Lung (tissue), 12 donors: ENCODE measurements around the gene SSRP1. TPM values are rescaled to one million over a fixed set of nuclear protein-coding genes. Genes with fewer than 3 reads are reported as not detected.
A peak's percentile ranks its signal among the peaks of the same experiment; 100 is the strongest.

Source experiments
- ATAC-seq: fragments of 200-7000 bp; cut with Tn5 transposase; one replicate; pipeline ENCODE4 v1.9.1; 2020; ENCODE audit warnings: moderate number of reproducible peaks; ENCODE audit not compliant: insufficient read depth, low FRiP score
- DNase-seq, 3 donors: peaks; one replicate each; pipeline ENCODE4 v3.0.0-alpha.2; 2013 to 2017
- H3K27ac ChIP-seq, 2 donors: one replicate each; pipeline ENCODE4 v1.5.1; 2013; ENCODE audit warnings: mild to moderate bottlenecking in 2 of 2, moderate library complexity in 2 of 2, control low read depth in 1 of 2, inconsistent platforms in 1 of 2, low read depth in 1 of 2, low read length in 1 of 2
- H3K27me3 ChIP-seq, 3 donors: one replicate each; pipeline ENCODE4 v1.5.1; 2013; ENCODE audit warnings: low read length in 2 of 3; ENCODE audit not compliant: control insufficient read depth in 3 of 3, insufficient read depth in 3 of 3
- H3K36me3 ChIP-seq, 4 donors: one replicate each; pipeline ENCODE4 v1.5.1; 2013; ENCODE audit warnings: low read length in 4 of 4, mild to moderate bottlenecking in 1 of 4, moderate library complexity in 1 of 4; ENCODE audit not compliant: control insufficient read depth in 4 of 4, insufficient read depth in 4 of 4
- H3K4me1 ChIP-seq, 5 donors: one replicate each; pipeline ENCODE4 v1.5.1; 2013; ENCODE audit warnings: low read length in 5 of 5, mild to moderate bottlenecking in 2 of 5, moderate library complexity in 1 of 5; ENCODE audit not compliant: control insufficient read depth in 5 of 5, insufficient read depth in 5 of 5
- H3K4me3 ChIP-seq: one replicate; pipeline ENCODE4 v1.5.1; 2013; ENCODE audit warnings: mild to moderate bottlenecking, control low read depth, moderate library complexity
- H3K9ac ChIP-seq, 2 donors: one replicate each; pipeline ENCODE4 v1.5.1; 2013; ENCODE audit warnings: low read length in 2 of 2, control low read depth in 1 of 2; ENCODE audit not compliant: insufficient read depth in 1 of 2
- H3K9me3 ChIP-seq, 4 donors: one replicate each; pipeline ENCODE4 v1.5.1; 2013; ENCODE audit warnings: low read length in 3 of 4, mild to moderate bottlenecking in 1 of 4, moderate library complexity in 1 of 4; ENCODE audit not compliant: control insufficient read depth in 4 of 4, insufficient read depth in 3 of 4
- CTCF ChIP-seq: IDR thresholded peaks from 2 replicates; pipeline ENCODE4 v1.5.1; 2012; ENCODE audit warnings: mild to moderate bottlenecking; ENCODE audit errors: control extremely low read depth, extremely low read depth
- WGBS, 2 donors: extraction: QIAGEN DNeasy Blood & Tissue Kit; methylation state at CpG; one replicate each; pipeline ENCODE4 v1.1.7; 2013; 5-methylcytosine and 5-hydroxymethylcytosine counted together
- polyA plus RNA-seq, 2 donors: library from polyadenylated mRNA; stranded (reverse); fragments of 200-250 nt; gene quantifications; one replicate each; pipeline ENCODE4 v1.2.1, GENCODE V29; 2013
- total RNA-seq, 2 donors: library from RNA; depleted of rRNA in 1 of 2; stranded (reverse); fragments of >200 nt in 1 of 2; gene quantifications; one replicate each; pipeline ENCODE4 v1.2.1, GENCODE V29; 2014 to 2021
- donor health status: control.
- donor health status: control.
- donor health status: Bipolar disorder and iron deficiency.
- donor health status: healthy.
- donor health status: DM: yes; HTN: yes; CAD: no.

The SSRP1 gene
- total and polyA plus RNA-seq, 4 donors = 37.1 to 76.9 (median 64.6) TPM

DNA sequence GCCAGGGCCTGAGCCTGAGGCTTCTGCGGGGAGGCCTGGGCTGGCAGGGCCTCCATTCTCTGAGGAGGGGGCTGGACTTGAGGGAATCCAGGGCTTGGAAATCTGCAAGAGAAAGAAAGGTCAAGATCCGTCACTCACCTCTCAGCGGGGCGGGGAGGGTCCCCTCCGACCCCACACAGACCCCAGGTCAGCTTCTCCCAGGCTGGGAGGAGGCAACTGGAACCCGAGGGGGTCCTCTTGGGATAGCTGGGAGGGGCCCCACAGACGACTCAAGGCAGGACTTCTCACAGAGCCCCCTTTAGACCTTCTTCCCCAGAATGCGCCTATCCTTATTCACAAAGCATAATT, 21.9 kb downstream of the SSRP1 start:
- Histone ChIP-seq H3K9ac (no peak overlapping the region), H3K4me3 (no peak overlapping the region), H3K4me1 (peaks cover 3 to 63% (median 41%) of the 10 kb centered on the region in 5 donors), H3K9me3 (no peaks in the 10 kb centered on the region), H3K36me3 (peaks cover 0 to 65% (median 54%) of the 10 kb centered on the region in 4 donors), H3K27ac (no peak overlapping the region), H3K27me3 (no peaks in the 10 kb centered on the region)
- DNase-seq = no peak
- no peak for ATAC-seq
- 86 to 87% methylated on average over 8 of the region's 8 CpGs for WGBS, 2 donors
- no peak for TF ChIP-seq CTCF

DNA sequence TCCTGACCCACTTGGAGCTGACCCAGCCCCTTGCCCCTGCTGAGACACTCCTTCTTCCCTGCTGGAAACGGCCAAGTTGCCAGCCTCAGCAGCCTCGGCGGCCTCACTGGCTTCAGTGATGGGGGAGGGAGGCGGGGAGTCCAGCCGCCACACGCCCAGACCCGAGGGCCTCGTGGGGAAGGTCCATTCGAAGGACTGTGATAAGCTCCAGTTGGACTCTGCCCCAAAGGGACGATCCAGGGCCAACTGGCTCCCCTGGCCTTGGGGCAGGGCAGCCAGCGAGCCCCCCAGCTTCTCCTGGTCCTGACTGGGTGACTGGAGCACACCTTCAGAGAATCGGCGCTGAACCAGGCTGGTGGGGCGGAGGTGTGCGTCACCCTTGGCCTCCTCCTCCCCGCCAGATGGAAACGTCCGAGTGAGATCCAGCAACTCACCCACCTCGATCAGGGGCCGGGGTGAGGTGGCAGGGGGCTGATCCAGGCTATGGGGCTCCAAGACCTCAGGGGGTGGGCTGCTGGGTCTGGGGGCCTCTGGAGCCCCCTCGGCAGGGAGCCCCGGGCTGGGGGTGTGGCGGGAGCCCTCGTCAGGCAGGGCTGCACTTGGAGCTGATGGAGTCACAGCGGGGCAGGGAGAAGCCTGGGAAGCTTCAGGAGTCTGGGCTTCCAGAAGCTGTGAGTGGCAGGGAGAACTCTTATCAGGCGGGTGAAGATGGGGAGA, 22.5 kb downstream of the SSRP1 start:
- Histone ChIP-seq H3K9ac (no peak overlapping the region), H3K9me3 (no peaks in the 10 kb centered on the region), H3K4me1 (peaks cover 3 to 59% (median 41%) of the 10 kb centered on the region in 5 donors), H3K27ac (peak overlapping the region in 1 of 2 donors; percentile 63), H3K36me3 (peaks cover 0 to 66% (median 54%) of the 10 kb centered on the region in 4 donors), H3K27me3 (no peaks in the 10 kb centered on the region), H3K4me3 (no peak overlapping the region)
- no peak for TF ChIP-seq CTCF
- DNase-seq (no peak), ATAC-seq (no peak)
- 83 to 84% methylated on average over 26 of the region's 26 CpGs for WGBS, 2 donors

DNA sequence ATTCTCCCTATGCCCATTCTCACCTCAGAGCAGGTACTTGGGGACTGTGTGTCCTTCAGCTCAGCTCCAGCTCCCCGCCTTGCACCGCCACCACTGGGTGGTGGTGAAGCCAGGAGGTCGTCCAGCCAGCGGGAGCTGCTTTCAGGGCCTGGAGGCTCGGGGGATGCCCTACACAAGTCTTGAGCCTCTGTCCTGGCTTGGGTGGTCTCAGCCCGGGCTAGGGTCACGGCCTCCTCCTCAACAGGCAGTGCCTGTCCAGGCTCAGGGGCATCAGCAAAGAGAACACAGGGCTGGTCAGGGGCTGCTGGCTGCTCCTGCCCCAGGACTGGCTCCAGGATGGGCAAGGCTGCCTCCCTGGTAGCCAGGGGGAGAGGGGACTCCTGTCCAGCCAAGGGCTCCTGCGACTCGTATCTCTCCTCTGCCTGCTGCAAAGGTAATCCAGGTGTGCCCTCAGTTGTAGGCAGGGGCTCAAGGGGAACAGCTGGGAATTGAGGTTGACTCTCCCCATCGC, 23.1 kb downstream of the SSRP1 start:
- no peak for TF ChIP-seq CTCF
- H3K36me3 ChIP-seq = peaks cover 0 to 66% (median 54%) of the 10 kb centered on the region in 4 donors
- peaks cover 3 to 52% (median 35%) of the 10 kb centered on the region in 5 donors for H3K4me1 ChIP-seq
- WGBS, 2 donors = 88 to 92% methylated on average over 10 of the region's 10 CpGs
- no peaks in the 10 kb centered on the region for H3K27me3 ChIP-seq
- DNase-seq (no peak), ATAC-seq (no peak)
- H3K9ac ChIP-seq = no peak overlapping the region
- no peak overlapping the region for H3K4me3 ChIP-seq
- peak overlapping the region in 1 of 2 donors; percentile 63 for H3K27ac ChIP-seq
- no peaks in the 10 kb centered on the region for H3K9me3 ChIP-seq
